Naive B cell (primary cell): ENCODE measurements around the gene TCIRG1. TPM values are rescaled to one million over a fixed set of nuclear protein-coding genes. Genes with fewer than 3 reads are reported as not detected.
A peak's percentile ranks its signal among the peaks of the same experiment; 100 is the strongest.
"Not testable (repeated sequence)": the region's sequence is repeated elsewhere in the genome, so short reads cannot be mapped to it uniquely, and the experiment has no call there.

Source experiments
- ATAC-seq, 2 donors: fragments of 150-1000 bp; cut with Tn5 transposase; 2 replicates each; pipeline ENCODE4 v1.10.0; 2021; ENCODE audit warnings: low read depth in 2 of 2, mild to moderate bottlenecking in 2 of 2, moderate library complexity in 2 of 2
- DNase-seq: peaks from one replicate; pipeline ENCODE4 v3.0.0; 2022
- H3K27ac Mint-ChIP-seq, 6 donors: one replicate each; pipeline ENCODE4 v1.8.0; 2020 to 2022; ENCODE audit warnings: mild to moderate bottlenecking in 6 of 6, mixed read lengths in 6 of 6, moderate library complexity in 5 of 6, inconsistent platforms in 2 of 6
- H3K27me3 Mint-ChIP-seq, 3 donors: one replicate each; pipeline ENCODE4 v1.8.0; 2021 to 2022; ENCODE audit warnings: mixed read lengths in 3 of 3, mild to moderate bottlenecking in 1 of 3
- H3K36me3 Mint-ChIP-seq, 2 donors: one replicate each; pipeline ENCODE4 v1.8.0; 2020 to 2022; ENCODE audit warnings: mixed read lengths in 2 of 2, inconsistent platforms in 1 of 2, mild to moderate bottlenecking in 1 of 2
- H3K4me1 Mint-ChIP-seq, 3 donors: one replicate each; pipeline ENCODE4 v1.8.0; 2020 to 2022; ENCODE audit warnings: mixed read lengths in 3 of 3, inconsistent platforms in 1 of 3, mild to moderate bottlenecking in 1 of 3, moderate library complexity in 1 of 3
- H3K4me3 Mint-ChIP-seq, 8 donors: one replicate each; pipeline ENCODE4 v1.8.0; 2020 to 2022; ENCODE audit warnings: mild to moderate bottlenecking in 8 of 8, mixed read lengths in 8 of 8, moderate library complexity in 8 of 8, inconsistent platforms in 2 of 8
- H3K9me3 Mint-ChIP-seq, 7 donors: one replicate each; pipeline ENCODE4 v1.8.0; 2020 to 2022; ENCODE audit warnings: mixed read lengths in 7 of 7, mild to moderate bottlenecking in 5 of 7, inconsistent platforms in 2 of 7, moderate library complexity in 1 of 7
- polyA plus RNA-seq, 6 donors: library from polyadenylated mRNA; unstranded; fragments of 300-500 nt; fragmentation: Illumina TruSeq; gene quantifications; one replicate each; pipeline ENCODE4 v1.2.3, GENCODE V29; 2021; ENCODE audit warnings: low read depth in 6 of 6

TCIRG1 gene
- polyA plus RNA-seq, 6 donors from 2014 or later, result 16.4 to 44.9 (median 26.6) TPM

- not testable (repeated sequence) for H3K36me3 Mint-ChIP-seq, ATAC-seq, DNase-seq, H3K9me3 Mint-ChIP-seq, H3K27me3 Mint-ChIP-seq, H3K4me3 Mint-ChIP-seq, H3K27ac Mint-ChIP-seq
- peaks cover 11 to 14% (median 13%) of the 10 kb centered on the region in 3 donors for H3K4me1 Mint-ChIP-seq
These were observed 54.1 kb downstream of the TCIRG1 start for GRCh38 chr11:68092946-68093345.

DNA sequence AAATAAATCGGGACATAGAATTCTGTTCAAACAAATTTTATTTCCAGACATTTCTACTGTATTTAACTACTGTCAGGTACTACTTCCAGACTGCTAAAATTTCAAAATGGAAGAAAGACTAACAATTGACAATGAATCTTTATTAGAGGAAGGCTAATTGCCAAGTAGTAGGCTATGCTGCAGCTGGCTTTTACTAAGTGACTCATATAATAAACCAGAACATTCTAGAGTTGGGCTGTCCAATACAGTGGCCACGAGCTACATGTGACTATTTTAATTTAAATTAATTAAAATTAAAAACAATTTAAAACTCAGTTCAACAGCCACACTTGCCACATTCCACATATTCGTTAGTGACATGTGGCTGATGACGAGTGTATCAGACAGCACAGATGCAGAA, 54.7 kb downstream of the TCIRG1 start:
- H3K4me3 Mint-ChIP-seq, result no peak overlapping the region
- no peak for DNase-seq
- H3K27me3 Mint-ChIP-seq, result no peaks in the 10 kb centered on the region
- ATAC-seq, result no peak
- H3K36me3 Mint-ChIP-seq, result no peaks in the 10 kb centered on the region
- H3K4me1 Mint-ChIP-seq, result peaks cover 14% of the 10 kb centered on the region in 3 donors
- H3K27ac Mint-ChIP-seq, result no peak overlapping the region
- H3K9me3 Mint-ChIP-seq, result no peaks in the 10 kb centered on the region

- ATAC-seq, result no peak
- Mint-ChIP-seq H3K27me3 (no peaks in the 10 kb centered on the region), H3K4me1 (peaks cover 21 to 25% (median 22%) of the 10 kb centered on the region in 3 donors), H3K9me3 (no peaks in the 10 kb centered on the region), H3K27ac (no peak overlapping the region), H3K4me3 (no peak overlapping the region), H3K36me3 (no peaks in the 10 kb centered on the region)
- no peak for DNase-seq
These were observed 58.1 kb downstream of the TCIRG1 start for GRCh38 chr11:68096962-68097361.

GRCh38 chr11:68099057-68099456, 60.2 kb downstream of the TCIRG1 start:
- Mint-ChIP-seq H3K4me3 (peak overlapping the region in 3 of 8 donors; percentile 2 to 79 (median 51)), H3K27ac (peak overlapping the region in 5 of 6 donors; percentile 54 to 89 (median 66)), H3K36me3 (no peaks in the 10 kb centered on the region), H3K4me1 (peaks cover 22 to 37% (median 26%) of the 10 kb centered on the region in 3 donors), H3K9me3 (no peaks in the 10 kb centered on the region), H3K27me3 (no peaks in the 10 kb centered on the region)
- ATAC-seq (no peak), DNase-seq (no peak)

DNA sequence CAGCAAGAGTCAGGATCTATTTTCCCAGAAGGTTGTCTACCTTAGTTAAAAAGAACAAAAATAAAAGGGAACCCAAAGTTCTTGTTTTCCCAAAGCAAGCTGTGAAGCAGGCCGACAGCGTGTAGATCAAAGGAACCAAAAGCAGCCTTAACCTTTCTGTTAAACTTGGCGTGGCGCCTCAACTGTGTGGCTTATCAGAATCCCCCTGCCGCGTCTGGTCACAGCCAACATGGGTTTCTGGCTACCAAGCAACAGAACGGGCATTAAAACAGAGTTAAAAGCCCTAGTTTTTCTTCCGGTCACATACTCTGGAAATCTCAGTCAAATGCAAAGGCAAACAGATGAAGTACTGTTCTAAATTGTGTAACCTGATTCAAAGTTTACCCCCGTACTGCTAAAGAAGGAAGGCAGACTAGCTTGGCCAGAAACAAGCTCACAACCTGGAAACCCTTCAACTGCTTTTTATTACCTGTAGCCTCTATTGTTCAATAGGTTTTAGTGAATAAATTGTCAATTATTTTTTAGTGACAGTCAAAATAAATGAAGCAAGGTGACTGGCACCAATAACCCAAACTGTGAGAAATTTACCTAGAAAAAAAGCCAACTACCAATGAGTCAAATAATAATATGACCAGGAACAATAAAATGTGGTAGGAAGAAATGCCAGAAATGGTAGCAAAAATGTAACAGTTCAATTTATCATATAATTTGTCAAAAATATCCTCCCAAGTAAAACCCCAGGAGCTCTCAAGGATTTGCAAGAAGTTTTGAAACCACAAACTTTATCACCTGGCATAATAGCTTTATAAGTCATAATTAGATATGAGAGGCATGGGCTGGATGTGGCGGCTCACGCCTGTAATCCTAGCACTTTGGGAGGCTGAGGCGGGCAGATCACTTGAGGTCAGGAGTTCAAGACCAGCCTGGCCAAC, 60.9 kb downstream of the TCIRG1 start:
- Mint-ChIP-seq H3K4me3 (peak overlapping the region in 7 of 8 donors; percentile 35 to 80 (median 64)), H3K4me1 (peaks cover 22 to 37% (median 26%) of the 10 kb centered on the region in 3 donors), H3K36me3 (no peaks in the 10 kb centered on the region), H3K27ac (peak overlapping the region in 5 of 6 donors; percentile 51 to 89 (median 57)), H3K9me3 (no peaks in the 10 kb centered on the region), H3K27me3 (no peaks in the 10 kb centered on the region)
- DNase-seq, result no peak
- ATAC-seq, result peak; percentile 56 to 69

Other genes starting within 250 kb of the TCIRG1 start
- gene UNC93B1, start 34.9 kb upstream of the TCIRG1 start, polyA plus RNA-seq, result 100 to 1,000 TPM in 3 of 6 donors, 10 to 100 TPM in 3; 93.5 to 149 (median 103) TPM
- gene ALDH3B1, start 28.7 kb upstream of the TCIRG1 start, polyA plus RNA-seq, result under 1 TPM in 5 of 6 donors, not detected in 1; 0.33 to 0.94 (median 0.67) TPM
- 100 to 1,000 TPM; 110 to 130 (median 119) TPM for gene NDUFS8, start 8.3 kb upstream of the TCIRG1 start, polyA plus RNA-seq
- 10 to 100 TPM in 1 of 6 donors, 1 to 10 TPM in 5; 4.9 to 17.6 (median 6.4) TPM for gene CHKA, start 82.4 kb downstream of the TCIRG1 start, polyA plus RNA-seq
- 10 to 100 TPM; 34.7 to 67.8 (median 46.3) TPM for gene KMT5B, start 174.3 kb downstream of the TCIRG1 start, polyA plus RNA-seq
- 10 to 100 TPM; 22.2 to 67.0 (median 42.5) TPM for gene C11orf24, start 232.9 kb downstream of the TCIRG1 start, polyA plus RNA-seq